DND-41 (cell line): ENCODE data around the gene LAPTM5.
A peak's percentile ranks its signal among the peaks of the same experiment; 100 is the strongest.

ENCODE experiments used
- EZH2 ChIP-seq: IDR thresholded peaks from 3 replicates; pipeline ENCODE4 v1.6.1; 2012; ENCODE audit warnings: borderline replicate concordance, low read depth, mild to moderate bottlenecking, moderate library complexity, low read length, inconsistent platforms; ENCODE audit not compliant: severe bottlenecking
- TF ChIP-seq, protein P1 (sequence below): IDR thresholded peaks from 2 replicates; pipeline ENCODE4 v1.5.1; 2012; ENCODE audit warnings: borderline replicate concordance, low read length, moderate library complexity, mild to moderate bottlenecking; ENCODE audit not compliant: poor library complexity, severe bottlenecking; ENCODE audit errors: extremely low read depth

DNA sequence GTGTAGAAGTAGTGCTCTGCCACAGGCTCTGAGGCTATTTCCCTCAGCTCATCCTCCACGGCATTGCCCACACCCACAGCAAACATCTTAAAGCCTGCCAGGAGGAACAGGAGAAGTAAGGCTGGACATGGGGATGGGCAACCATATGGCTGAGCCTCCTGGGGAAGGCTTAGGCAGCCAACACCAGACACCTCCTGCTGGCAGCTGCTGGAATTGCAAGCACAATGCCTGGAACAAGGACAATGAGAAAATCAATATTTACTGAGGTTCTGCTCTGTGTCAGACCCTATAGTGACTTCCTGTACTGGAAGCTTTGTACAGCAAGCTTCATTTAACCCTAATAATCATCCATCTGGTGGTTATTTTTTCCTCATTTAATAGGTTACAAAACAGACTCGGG is 42.4 kb downstream of the LAPTM5 start:
- TF ChIP-seq, protein P1, sequence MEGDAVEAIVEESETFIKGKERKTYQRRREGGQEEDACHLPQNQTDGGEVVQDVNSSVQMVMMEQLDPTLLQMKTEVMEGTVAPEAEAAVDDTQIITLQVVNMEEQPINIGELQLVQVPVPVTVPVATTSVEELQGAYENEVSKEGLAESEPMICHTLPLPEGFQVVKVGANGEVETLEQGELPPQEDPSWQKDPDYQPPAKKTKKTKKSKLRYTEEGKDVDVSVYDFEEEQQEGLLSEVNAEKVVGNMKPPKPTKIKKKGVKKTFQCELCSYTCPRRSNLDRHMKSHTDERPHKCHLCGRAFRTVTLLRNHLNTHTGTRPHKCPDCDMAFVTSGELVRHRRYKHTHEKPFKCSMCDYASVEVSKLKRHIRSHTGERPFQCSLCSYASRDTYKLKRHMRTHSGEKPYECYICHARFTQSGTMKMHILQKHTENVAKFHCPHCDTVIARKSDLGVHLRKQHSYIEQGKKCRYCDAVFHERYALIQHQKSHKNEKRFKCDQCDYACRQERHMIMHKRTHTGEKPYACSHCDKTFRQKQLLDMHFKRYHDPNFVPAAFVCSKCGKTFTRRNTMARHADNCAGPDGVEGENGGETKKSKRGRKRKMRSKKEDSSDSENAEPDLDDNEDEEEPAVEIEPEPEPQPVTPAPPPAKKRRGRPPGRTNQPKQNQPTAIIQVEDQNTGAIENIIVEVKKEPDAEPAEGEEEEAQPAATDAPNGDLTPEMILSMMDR = peak; percentile 63
- no peak for TF ChIP-seq EZH2
